ENCODE results near the gene NRG4.

GRCh38 chr15:75989045-75989444, 23.2 kb downstream of the NRG4 start:
- TF ChIP-seq, protein P1, sequence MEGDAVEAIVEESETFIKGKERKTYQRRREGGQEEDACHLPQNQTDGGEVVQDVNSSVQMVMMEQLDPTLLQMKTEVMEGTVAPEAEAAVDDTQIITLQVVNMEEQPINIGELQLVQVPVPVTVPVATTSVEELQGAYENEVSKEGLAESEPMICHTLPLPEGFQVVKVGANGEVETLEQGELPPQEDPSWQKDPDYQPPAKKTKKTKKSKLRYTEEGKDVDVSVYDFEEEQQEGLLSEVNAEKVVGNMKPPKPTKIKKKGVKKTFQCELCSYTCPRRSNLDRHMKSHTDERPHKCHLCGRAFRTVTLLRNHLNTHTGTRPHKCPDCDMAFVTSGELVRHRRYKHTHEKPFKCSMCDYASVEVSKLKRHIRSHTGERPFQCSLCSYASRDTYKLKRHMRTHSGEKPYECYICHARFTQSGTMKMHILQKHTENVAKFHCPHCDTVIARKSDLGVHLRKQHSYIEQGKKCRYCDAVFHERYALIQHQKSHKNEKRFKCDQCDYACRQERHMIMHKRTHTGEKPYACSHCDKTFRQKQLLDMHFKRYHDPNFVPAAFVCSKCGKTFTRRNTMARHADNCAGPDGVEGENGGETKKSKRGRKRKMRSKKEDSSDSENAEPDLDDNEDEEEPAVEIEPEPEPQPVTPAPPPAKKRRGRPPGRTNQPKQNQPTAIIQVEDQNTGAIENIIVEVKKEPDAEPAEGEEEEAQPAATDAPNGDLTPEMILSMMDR (conservative IDR thresholded peaks at IDR 0.05; ENCODE audit: low read length) = no peak
- no peak for TF ChIP-seq EZH2phosphoT487 (IDR thresholded peaks at IDR 0.05; ENCODE audit: borderline replicate concordance)
